HL-60 (cell line): ENCODE results near the gene SH3RF3.
"Not testable (repeated sequence)": the region's sequence is repeated elsewhere in the genome, so short reads cannot be mapped to it uniquely, and the experiment has no call there.

Source experiments
- DNase-seq, 2 experiments: peaks; one replicate each; pipeline ENCODE4 v3.0.0-alpha.2; 2010 to 2020; ENCODE audit warnings: low read depth in 1 of 2, low spot score in 1 of 2
- H3K27ac ChIP-seq: fragments of 250-450 bp; sonication (Bioruptor Pico); replicated peaks from 2 replicates; pipeline ENCODE4 v1.5.1; 2020; ENCODE audit warnings: mild to moderate bottlenecking, moderate library complexity
- H3K27me3 ChIP-seq: fragments of 250-450 bp; sonication (Bioruptor Pico); 2 replicates; pipeline ENCODE4 v1.5.1; 2021; ENCODE audit warnings: mild to moderate bottlenecking, moderate library complexity; ENCODE audit not compliant: insufficient read depth, poor library complexity, severe bottlenecking
- H3K4me3 ChIP-seq: replicated peaks from 2 replicates; pipeline ENCODE4 v1.5.1; 2011; ENCODE audit warnings: mild to moderate bottlenecking, control low read depth, low read length; ENCODE audit not compliant: insufficient read depth
- GABPA ChIP-seq: IDR thresholded peaks from 2 replicates; pipeline ENCODE4 v1.6.1; 2012; ENCODE audit warnings: low read depth
- POLR2AphosphoS5 ChIP-seq: IDR thresholded peaks from 2 replicates; pipeline ENCODE4 v1.6.1; 2012; ENCODE audit warnings: low read depth
- SPI1 ChIP-seq: IDR thresholded peaks from 2 replicates; pipeline ENCODE4 v1.6.1; 2012; ENCODE audit warnings: low read depth, mild to moderate bottlenecking, borderline replicate concordance
- TF ChIP-seq, protein P1 (sequence below): IDR thresholded peaks from one replicate; pipeline ENCODE4 v1.5.1; 2011; ENCODE audit warnings: low read length, control low read depth, inconsistent platforms; ENCODE audit not compliant: insufficient read depth
- TF ChIP-seq, protein P2 (sequence below): IDR thresholded peaks from 2 replicates; pipeline ENCODE4 v1.6.1; 2012; ENCODE audit warnings: low read depth; ENCODE audit not compliant: insufficient replicate concordance

SH3RF3 gene

DNA sequence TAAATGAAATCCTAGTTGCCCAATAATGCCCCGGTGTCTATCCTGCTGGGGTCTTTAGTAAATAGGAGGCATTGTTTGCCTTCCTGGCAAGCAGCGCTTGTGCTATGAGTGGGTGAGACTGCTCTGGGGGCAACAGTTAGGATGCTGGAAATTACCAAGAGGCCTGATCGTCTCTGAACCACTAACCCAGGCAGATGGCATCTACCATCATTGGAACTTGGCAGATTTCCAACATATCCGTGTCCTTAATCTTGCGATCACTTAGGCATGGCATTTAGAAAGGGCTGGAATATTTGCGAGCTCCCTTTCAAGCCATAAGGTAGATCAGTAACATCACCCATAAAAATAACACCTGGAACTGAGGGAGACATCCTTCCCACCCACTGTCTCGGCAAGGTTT lies 18.8 kb upstream of the SH3RF3 start:
- no peak for DNase-seq
- Histone ChIP-seq H3K27me3 (no peaks in the 10 kb centered on the region), H3K27ac (no peak overlapping the region), H3K4me3 (no peak overlapping the region)
- TF ChIP-seq, protein P1, sequence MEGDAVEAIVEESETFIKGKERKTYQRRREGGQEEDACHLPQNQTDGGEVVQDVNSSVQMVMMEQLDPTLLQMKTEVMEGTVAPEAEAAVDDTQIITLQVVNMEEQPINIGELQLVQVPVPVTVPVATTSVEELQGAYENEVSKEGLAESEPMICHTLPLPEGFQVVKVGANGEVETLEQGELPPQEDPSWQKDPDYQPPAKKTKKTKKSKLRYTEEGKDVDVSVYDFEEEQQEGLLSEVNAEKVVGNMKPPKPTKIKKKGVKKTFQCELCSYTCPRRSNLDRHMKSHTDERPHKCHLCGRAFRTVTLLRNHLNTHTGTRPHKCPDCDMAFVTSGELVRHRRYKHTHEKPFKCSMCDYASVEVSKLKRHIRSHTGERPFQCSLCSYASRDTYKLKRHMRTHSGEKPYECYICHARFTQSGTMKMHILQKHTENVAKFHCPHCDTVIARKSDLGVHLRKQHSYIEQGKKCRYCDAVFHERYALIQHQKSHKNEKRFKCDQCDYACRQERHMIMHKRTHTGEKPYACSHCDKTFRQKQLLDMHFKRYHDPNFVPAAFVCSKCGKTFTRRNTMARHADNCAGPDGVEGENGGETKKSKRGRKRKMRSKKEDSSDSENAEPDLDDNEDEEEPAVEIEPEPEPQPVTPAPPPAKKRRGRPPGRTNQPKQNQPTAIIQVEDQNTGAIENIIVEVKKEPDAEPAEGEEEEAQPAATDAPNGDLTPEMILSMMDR = no peak
- no peak for TF ChIP-seq POLR2AphosphoS5
- TF ChIP-seq, protein P2, sequence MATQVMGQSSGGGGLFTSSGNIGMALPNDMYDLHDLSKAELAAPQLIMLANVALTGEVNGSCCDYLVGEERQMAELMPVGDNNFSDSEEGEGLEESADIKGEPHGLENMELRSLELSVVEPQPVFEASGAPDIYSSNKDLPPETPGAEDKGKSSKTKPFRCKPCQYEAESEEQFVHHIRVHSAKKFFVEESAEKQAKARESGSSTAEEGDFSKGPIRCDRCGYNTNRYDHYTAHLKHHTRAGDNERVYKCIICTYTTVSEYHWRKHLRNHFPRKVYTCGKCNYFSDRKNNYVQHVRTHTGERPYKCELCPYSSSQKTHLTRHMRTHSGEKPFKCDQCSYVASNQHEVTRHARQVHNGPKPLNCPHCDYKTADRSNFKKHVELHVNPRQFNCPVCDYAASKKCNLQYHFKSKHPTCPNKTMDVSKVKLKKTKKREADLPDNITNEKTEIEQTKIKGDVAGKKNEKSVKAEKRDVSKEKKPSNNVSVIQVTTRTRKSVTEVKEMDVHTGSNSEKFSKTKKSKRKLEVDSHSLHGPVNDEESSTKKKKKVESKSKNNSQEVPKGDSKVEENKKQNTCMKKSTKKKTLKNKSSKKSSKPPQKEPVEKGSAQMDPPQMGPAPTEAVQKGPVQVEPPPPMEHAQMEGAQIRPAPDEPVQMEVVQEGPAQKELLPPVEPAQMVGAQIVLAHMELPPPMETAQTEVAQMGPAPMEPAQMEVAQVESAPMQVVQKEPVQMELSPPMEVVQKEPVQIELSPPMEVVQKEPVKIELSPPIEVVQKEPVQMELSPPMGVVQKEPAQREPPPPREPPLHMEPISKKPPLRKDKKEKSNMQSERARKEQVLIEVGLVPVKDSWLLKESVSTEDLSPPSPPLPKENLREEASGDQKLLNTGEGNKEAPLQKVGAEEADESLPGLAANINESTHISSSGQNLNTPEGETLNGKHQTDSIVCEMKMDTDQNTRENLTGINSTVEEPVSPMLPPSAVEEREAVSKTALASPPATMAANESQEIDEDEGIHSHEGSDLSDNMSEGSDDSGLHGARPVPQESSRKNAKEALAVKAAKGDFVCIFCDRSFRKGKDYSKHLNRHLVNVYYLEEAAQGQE = no peak
- no peak for TF ChIP-seq GABPA
- TF ChIP-seq SPI1 = no peak

DNA sequence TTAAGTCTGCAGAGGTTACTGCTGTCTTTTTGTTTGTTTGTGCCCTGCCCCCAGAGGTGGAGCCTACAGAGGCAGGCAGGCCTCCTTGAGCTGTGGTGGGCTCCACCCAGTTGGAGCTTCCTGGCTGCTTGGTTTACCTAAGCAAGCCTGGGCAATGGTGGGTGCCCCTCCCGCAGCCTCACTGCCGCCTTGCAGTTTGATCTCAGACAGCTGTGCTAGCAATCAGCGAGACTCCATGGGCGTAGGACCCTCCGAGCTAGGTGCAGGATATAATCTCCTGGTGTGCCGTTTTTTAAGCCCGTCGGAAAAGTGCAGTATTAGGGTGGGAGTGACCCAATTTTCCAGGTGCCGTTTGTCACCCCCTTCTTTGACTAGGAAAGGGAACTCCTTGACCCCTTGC lies 11.8 kb upstream of the SH3RF3 start:
- DNase-seq, H3K27ac ChIP-seq, H3K27me3 ChIP-seq, H3K4me3 ChIP-seq: not testable (repeated sequence)

DNA sequence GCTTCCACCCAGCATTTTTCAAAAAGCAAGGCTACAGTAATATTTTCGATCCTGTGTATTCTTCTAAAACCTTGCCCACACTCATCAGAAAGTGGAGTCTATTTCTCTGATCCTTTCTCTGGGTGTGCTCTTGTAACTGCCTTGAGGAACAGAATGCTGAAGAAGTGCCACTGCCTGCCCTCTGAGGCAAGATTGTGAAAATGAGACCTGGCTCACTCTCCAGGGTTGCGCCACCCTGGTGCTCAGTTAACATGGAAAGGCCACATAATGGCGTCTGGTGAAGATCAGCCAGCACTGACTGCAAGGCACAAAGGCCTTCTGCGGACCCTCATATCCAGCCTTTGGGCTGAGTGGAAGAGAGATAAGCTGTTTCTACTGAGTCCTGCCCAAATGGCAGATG lies 11.2 kb upstream of the SH3RF3 start:
- Histone ChIP-seq H3K27ac (no peak overlapping the region), H3K27me3 (no peaks in the 10 kb centered on the region)
- TF ChIP-seq, protein P2 = no peak
- TF ChIP-seq GABPA = no peak
- TF ChIP-seq POLR2AphosphoS5 = no peak
- TF ChIP-seq SPI1 = no peak

DNA sequence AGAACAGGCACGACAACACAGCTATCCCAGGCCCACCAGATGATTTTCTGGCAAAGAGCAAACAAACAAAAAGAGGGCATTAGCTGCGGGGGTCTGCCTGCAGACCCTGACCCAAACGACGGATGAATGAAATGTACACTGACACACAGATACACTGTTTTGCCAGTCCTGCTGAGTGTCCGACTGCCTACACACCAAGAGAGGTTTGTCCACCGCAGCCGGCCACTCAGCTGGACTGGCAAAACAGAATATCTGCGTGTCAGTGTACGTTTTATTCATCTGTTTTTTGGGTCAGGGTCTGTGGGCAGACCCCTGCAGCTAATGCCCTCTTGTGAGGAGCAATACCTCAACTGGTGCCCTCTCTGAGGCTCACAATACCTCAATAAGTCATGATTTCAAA lies 10.7 kb upstream of the SH3RF3 start:
- DNase-seq = no peak
- Histone ChIP-seq H3K27me3 (no peaks in the 10 kb centered on the region), H3K27ac (no peak overlapping the region), H3K4me3 (no peak overlapping the region)
- TF ChIP-seq, protein P2 = no peak

More for the DNA sequence above, 11.2 kb upstream of the SH3RF3 start:
- no peak for DNase-seq
- H3K4me3 ChIP-seq = no peak overlapping the region

DNA sequence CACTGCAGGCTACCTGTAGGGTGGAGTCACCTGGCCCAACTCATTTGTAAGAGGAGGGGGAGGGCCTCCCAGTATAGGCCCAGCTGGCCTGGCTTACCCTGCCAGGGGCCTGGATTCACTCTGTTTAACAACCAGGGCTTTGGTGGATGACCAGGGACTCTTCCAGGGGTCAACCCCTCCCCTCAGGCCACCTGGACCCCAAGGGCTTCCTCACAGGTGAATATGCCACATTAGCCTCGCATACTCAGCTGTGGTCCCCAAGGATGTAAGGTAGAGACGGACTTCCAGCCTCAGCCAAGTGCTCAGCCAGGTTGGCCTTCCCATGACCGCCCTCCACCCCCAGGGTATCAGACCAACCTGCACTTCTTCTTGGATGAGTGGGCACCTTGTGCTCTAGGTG lies 8.8 kb upstream of the SH3RF3 start:
- no peak overlapping the region for H3K27ac ChIP-seq
- no peak for DNase-seq
- H3K4me3 ChIP-seq = no peak overlapping the region
- TF ChIP-seq GABPA = no peak
- TF ChIP-seq, protein P1 = no peak
- no peak for TF ChIP-seq SPI1
- TF ChIP-seq POLR2AphosphoS5 = no peak
- TF ChIP-seq, protein P2 = no peak
- H3K27me3 ChIP-seq = no peaks in the 10 kb centered on the region

DNA sequence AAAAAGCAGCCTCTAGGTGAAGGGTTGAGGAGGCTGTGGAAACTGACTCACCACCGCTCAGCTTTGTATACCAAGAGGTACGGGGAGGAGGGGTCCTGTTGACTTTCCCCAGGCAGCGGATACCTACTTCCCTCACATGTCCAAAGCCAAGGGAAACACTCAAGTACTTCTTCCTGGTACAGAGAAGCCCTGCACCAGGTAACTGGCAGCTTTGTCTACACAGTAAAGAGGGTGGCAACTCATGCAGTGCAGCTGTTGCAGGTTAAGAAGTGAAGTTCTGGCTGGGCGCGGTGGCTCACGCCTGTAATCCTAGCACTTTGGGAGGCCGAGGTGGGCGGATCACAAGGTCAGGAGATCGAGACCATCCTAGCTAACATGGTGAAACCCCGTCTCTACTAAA lies 8.3 kb upstream of the SH3RF3 start:
- H3K4me3 ChIP-seq, DNase-seq, H3K27ac ChIP-seq, H3K27me3 ChIP-seq: not testable (repeated sequence)
